Caco-2 (cell line): ENCODE data around the gene CEP152. TPM values are rescaled to one million over a fixed set of nuclear protein-coding genes. Genes with fewer than 3 reads are reported as not detected.

Experiments used
- BruUV-seq: library from RNA; stranded (reverse); fragments of 400-500 nt; replicated peaks from 2 replicates; lab custom pipeline; 2021; lab: Mats Ljungman, UMichigan
- CTCF ChIA-PET: fragments of 300-600 bp; sonication (Branson Sonifier 250); formaldehyde crosslinking; loops from one replicate; lab custom pipeline; 2022; ENCODE audit warnings: antibody characterized with exemption; lab: Charles Lee
- POLR2A ChIA-PET: fragments of 300-600 bp; sonication (Branson Sonifier 250); formaldehyde crosslinking; loops from one replicate; lab custom pipeline; 2022; ENCODE audit warnings: antibody characterized with exemption; lab: Charles Lee
- DNase-seq, 2 experiments: peaks; one replicate each; pipeline versions ENCODE4 v3.0.0 to v3.0.0-alpha.2; 2020 to 2022
- H3K27me3 ChIP-seq: replicated peaks from 2 replicates; pipeline ENCODE4 v1.6.0; 2011; ENCODE audit warnings: low read length; ENCODE audit not compliant: control insufficient read depth, insufficient read depth
- H3K36me3 ChIP-seq: 2 replicates; pipeline ENCODE4 v1.5.1; 2011; ENCODE audit warnings: low read length; ENCODE audit not compliant: control insufficient read depth, insufficient read depth
- H3K4me1 ChIP-seq: fragments of 250-450 bp; sonication (Bioruptor Pico); 2 replicates; pipeline ENCODE4 v1.5.1; 2020; ENCODE audit warnings: mild to moderate bottlenecking
- H3K4me3 ChIP-seq: 2 replicates; pipeline ENCODE4 v1.5.1; 2011; ENCODE audit warnings: low read depth, mild to moderate bottlenecking, control low read depth, low read length
- H3K9me3 ChIP-seq: fragments of 250-450 bp; sonication (Bioruptor Pico); 2 replicates; pipeline ENCODE4 v1.5.1; 2020; ENCODE audit warnings: mild to moderate bottlenecking, moderate library complexity
- H3K27ac Mint-ChIP-seq: one replicate; pipeline ENCODE4 v1.8.0; 2022; ENCODE audit warnings: mixed read lengths; ENCODE audit not compliant: unreplicated experiment
- H3K27me3 Mint-ChIP-seq: one replicate; pipeline ENCODE4 v1.8.0; 2022; ENCODE audit warnings: mixed read lengths; ENCODE audit not compliant: insufficient read depth, unreplicated experiment
- H3K36me3 Mint-ChIP-seq: one replicate; pipeline ENCODE4 v1.8.0; 2022; ENCODE audit warnings: mild to moderate bottlenecking, mixed read lengths; ENCODE audit not compliant: insufficient read depth, unreplicated experiment
- H3K4me1 Mint-ChIP-seq: one replicate; pipeline ENCODE4 v1.8.0; 2022; ENCODE audit warnings: low read depth, mixed read lengths; ENCODE audit not compliant: unreplicated experiment
- H3K4me3 Mint-ChIP-seq: one replicate; pipeline ENCODE4 v1.8.0; 2022; ENCODE audit warnings: mild to moderate bottlenecking, moderate library complexity, mixed read lengths; ENCODE audit not compliant: unreplicated experiment
- H3K9me3 Mint-ChIP-seq: one replicate; pipeline ENCODE4 v1.8.0; 2022; ENCODE audit warnings: mixed read lengths; ENCODE audit not compliant: unreplicated experiment
- intact Hi-C: fragments of 100-400 bp; cut with micrococcal nuclease; formaldehyde crosslinking; loops from one replicate; pipeline ENCODE4 v1.10.0; 2022; ENCODE audit not compliant: unreplicated experiment
- total RNA-seq: library from RNA; stranded (reverse); gene quantifications from 2 replicates; pipeline ENCODE4 v1.2.3, GENCODE V29; 2022
- TF ChIP-seq, protein P1 (sequence below), 2 experiments: fragments of 200-600 bp in 1 of 2; IDR thresholded peaks; 1 replicate in 1 of 2; 2 replicates in 1 of 2; pipeline versions ENCODE4 v1.5.1 to v1.8.0; 2011 to 2022; ENCODE audit warnings: antibody characterized with exemption in 1 of 2, control low read depth in 1 of 2, inconsistent platforms in 1 of 2, low read depth in 1 of 2, low read length in 1 of 2, mild to moderate bottlenecking in 1 of 2, moderate library complexity in 1 of 2; ENCODE audit not compliant: insufficient read depth in 1 of 2, severe bottlenecking in 1 of 2, unreplicated experiment in 1 of 2

Gene CEP152
- total RNA-seq, 1 experiment from 2014 or later = 14.2 TPM

DNA sequence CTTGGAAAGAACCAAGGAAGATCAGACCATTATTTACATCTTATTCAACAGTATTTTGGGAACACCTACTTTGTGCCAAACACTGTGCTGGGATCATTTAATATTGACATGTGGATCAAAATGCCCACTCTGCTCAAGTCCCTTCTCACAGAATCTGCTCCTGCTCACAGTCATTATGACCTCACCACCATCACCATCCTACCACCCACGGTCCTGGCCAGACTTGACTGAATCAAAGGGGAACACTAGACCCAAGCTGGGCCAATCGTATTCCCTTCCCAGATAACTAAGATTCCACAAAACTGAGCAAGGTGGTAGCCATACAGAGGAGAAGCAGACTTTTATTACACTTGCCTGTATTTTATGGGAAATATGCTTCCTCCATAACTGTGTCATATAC lies 3.4 kb upstream of the CEP152 start:
- Histone ChIP-seq H3K36me3 (no peaks in the 10 kb centered on the region), H3K4me3 (no peak overlapping the region), H3K27me3 (no peaks in the 10 kb centered on the region), H3K4me1 (peaks cover 15% of the 10 kb centered on the region), H3K9me3 (no peaks in the 10 kb centered on the region)
- H3K36me3 Mint-ChIP-seq = peaks cover 12% of the 10 kb centered on the region
- peaks cover 27% of the 10 kb centered on the region for H3K4me1 Mint-ChIP-seq
- ChIA-PET CTCF (no interaction called here), POLR2A (no interaction called here)
- no TSS peak for BruUV-seq
- H3K9me3 Mint-ChIP-seq = no peaks in the 10 kb centered on the region
- TF ChIP-seq, protein P1, sequence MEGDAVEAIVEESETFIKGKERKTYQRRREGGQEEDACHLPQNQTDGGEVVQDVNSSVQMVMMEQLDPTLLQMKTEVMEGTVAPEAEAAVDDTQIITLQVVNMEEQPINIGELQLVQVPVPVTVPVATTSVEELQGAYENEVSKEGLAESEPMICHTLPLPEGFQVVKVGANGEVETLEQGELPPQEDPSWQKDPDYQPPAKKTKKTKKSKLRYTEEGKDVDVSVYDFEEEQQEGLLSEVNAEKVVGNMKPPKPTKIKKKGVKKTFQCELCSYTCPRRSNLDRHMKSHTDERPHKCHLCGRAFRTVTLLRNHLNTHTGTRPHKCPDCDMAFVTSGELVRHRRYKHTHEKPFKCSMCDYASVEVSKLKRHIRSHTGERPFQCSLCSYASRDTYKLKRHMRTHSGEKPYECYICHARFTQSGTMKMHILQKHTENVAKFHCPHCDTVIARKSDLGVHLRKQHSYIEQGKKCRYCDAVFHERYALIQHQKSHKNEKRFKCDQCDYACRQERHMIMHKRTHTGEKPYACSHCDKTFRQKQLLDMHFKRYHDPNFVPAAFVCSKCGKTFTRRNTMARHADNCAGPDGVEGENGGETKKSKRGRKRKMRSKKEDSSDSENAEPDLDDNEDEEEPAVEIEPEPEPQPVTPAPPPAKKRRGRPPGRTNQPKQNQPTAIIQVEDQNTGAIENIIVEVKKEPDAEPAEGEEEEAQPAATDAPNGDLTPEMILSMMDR (IDR thresholded peaks at IDR 0.05; ENCODE audit: insufficient read depth in 1 of 2, low read depth in 1 of 2, low read length in 1 of 2, severe bottlenecking in 1 of 2, unreplicated experiment in 1 of 2) = no peak
- H3K4me3 Mint-ChIP-seq = no peak overlapping the region
- no peak for DNase-seq
- intact Hi-C loops = loop anchor here (5.0 to 10.0 kb wide), 2 partner anchors 43 to 459 kb away; no protein-coding TSS in a partner anchor
- peaks cover 3% of the 10 kb centered on the region for H3K27me3 Mint-ChIP-seq
- no peak overlapping the region for H3K27ac Mint-ChIP-seq

DNA sequence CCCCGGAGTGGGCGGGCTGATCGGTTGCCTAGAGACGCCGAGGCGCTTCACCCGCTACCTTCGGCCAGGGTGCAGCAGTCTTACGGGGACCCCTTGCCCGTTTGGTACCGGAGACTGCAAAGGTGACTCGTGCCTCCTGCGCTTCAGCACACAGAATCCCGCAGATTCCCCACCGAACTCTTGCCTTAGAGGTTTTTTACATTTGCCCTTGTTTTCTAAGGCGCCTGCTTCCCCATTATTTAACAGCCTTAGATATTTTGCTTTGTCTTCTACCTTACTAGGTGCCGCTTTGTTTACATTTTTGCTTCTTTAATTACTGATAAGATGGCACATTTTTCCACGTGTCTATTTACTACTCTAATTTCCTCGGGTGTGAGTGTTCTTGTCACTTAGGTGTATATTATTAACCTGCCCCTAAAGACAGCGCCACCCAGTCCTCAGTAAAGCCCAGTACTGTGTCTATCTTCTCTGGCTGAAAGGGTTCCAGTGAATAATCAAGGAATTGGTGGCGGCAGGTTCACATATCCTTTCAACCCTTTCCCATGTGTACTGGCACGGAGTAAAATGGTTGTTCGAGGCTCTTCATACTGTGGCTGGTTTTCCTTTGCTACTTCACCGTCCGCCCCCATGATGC lies 573 bp upstream of the CEP152 start:
- H3K27ac Mint-ChIP-seq = peak overlapping the region; percentile 96
- TF ChIP-seq, protein P1 (IDR thresholded peaks at IDR 0.05; ENCODE audit: insufficient read depth in 1 of 2, low read depth in 1 of 2, low read length in 1 of 2, severe bottlenecking in 1 of 2, unreplicated experiment in 1 of 2) = no peak
- 0 out of 2 replicates have a peak, but pooled peaks cover 6% of the 10 kb centered on the region for H3K4me1 ChIP-seq
- peaks cover 9% of the 10 kb centered on the region for H3K36me3 Mint-ChIP-seq
- no peaks in the 10 kb centered on the region for H3K9me3 ChIP-seq
- no TSS peak for BruUV-seq
- peaks cover 19% of the 10 kb centered on the region for H3K4me1 Mint-ChIP-seq
- peak in 1 of 2 experiments; percentile 15 for DNase-seq
- no peaks in the 10 kb centered on the region for H3K9me3 Mint-ChIP-seq
- ChIA-PET CTCF (interaction anchor here (0.7 to 1.3 kb wide), 8 partner anchors 9 to 475 kb away, joined by 3 to 10 read pairs (median 4); no protein-coding TSS in a partner anchor), POLR2A (interaction anchor here (0.5 to 1.2 kb wide), 5 partner anchors 10 to 235 kb away, joined by 3 to 5 read pairs (median 4); partner anchors contain the start of genes EID1 and SECISBP2L)
- H3K4me3 Mint-ChIP-seq = peak overlapping the region; percentile 80
- peaks cover 3% of the 10 kb centered on the region for H3K27me3 Mint-ChIP-seq
- intact Hi-C loops = loop anchor here (1.0 to 10.0 kb wide), 3 partner anchors 46 to 457 kb away; partner anchors contain the start of gene EID1
- no peaks in the 10 kb centered on the region for H3K36me3 ChIP-seq
- H3K27me3 ChIP-seq = no peaks in the 10 kb centered on the region
- H3K4me3 ChIP-seq = peak overlapping the region; percentile 57

DNA sequence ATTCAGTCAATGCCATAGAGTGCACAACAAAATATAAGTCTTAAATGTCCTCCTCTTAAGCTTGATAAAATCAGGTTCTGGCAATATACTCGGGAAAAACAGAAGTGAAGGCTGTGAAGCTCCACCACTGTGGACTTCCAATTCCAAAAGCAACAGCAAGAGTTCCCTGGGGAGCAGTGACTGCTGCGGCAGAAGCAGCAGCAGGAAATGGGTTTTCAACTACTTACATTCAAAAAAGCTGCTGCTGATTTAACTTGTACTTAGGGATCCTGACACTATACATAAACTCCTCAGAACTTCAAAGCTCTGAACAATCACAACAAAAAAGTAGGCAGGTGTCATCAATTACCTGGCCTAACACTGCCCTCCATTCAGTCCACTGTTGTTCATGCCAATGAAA lies 4.7 kb downstream of the CEP152 start:
- Mint-ChIP-seq H3K27ac (no peak overlapping the region), H3K4me1 (peaks cover 6% of the 10 kb centered on the region), H3K36me3 (peaks cover 9% of the 10 kb centered on the region), H3K27me3 (no peaks in the 10 kb centered on the region), H3K9me3 (no peaks in the 10 kb centered on the region), H3K4me3 (no peak overlapping the region)
- Histone ChIP-seq H3K9me3 (no peaks in the 10 kb centered on the region), H3K4me1 (0 out of 2 replicates have a peak, but pooled peaks cover 6% of the 10 kb centered on the region), H3K4me3 (no peak overlapping the region), H3K27me3 (no peaks in the 10 kb centered on the region), H3K36me3 (no peaks in the 10 kb centered on the region; the same call in 1 of the 2 replicates)
- intact Hi-C loops = no loop called here
- ChIA-PET POLR2A (interaction anchor here (0.6 kb wide), 1 partner anchor 364 kb away, joined by 3 read pairs; the partner anchor contains the start of gene GALK2), CTCF (interaction anchor here (1.6 kb wide), 1 partner anchor 170 kb away, joined by 3 read pairs; no protein-coding TSS in a partner anchor)
- TF ChIP-seq, protein P1 (IDR thresholded peaks at IDR 0.05; ENCODE audit: insufficient read depth in 1 of 2, low read depth in 1 of 2, low read length in 1 of 2, severe bottlenecking in 1 of 2, unreplicated experiment in 1 of 2) = no peak
- no peak for DNase-seq
- no TSS peak for BruUV-seq
